Right atrium auricular region (tissue), 2 donors: ENCODE results near the gene STC2. TPM values are rescaled to one million over a fixed set of nuclear protein-coding genes. Genes with fewer than 3 reads are reported as not detected.
A peak's percentile ranks its signal among the peaks of the same experiment; 100 is the strongest.
"Not testable (repeated sequence)": the region's sequence is repeated elsewhere in the genome, so short reads cannot be mapped to it uniquely, and the experiment has no call there.

Experiments used
- DNase-seq: peaks from one replicate; pipeline ENCODE4 v3.0.0-alpha.2; 2019; ENCODE audit warnings: low spot score
- H3K27ac ChIP-seq, 2 donors: fragments of 200-600 bp; sonication (generic); 1 replicate in 1 of 2; 2 replicates in 1 of 2; pipeline ENCODE4 v1.5.1; 2016 to 2019
- H3K27me3 ChIP-seq, 2 donors: fragments of 200-600 bp; sonication (generic); one replicate each; pipeline versions ENCODE4 v1.5.1 to v1.6.0; 2017 to 2019
- H3K36me3 ChIP-seq: fragments of 200-600 bp; sonication (generic); one replicate; pipeline ENCODE4 v1.5.1; 2016
- H3K4me1 ChIP-seq, 2 donors: fragments of 200-600 bp; sonication (generic); one replicate each; pipeline versions ENCODE4 v1.5.1 to v1.6.0; 2017 to 2019
- H3K4me3 ChIP-seq, 2 donors: fragments of 200-600 bp; sonication (generic); 1 replicate in 1 of 2; 2 replicates in 1 of 2; pipeline ENCODE4 v1.5.1; 2017 to 2019; ENCODE audit warnings: mild to moderate bottlenecking in 1 of 2, moderate library complexity in 1 of 2
- H3K9me3 ChIP-seq, 2 donors: fragments of 200-600 bp; sonication (generic); one replicate each; pipeline ENCODE4 v1.5.1; 2019
- total RNA-seq, 2 donors: library from RNA; depleted of rRNA; stranded (reverse); fragments of >200 nt; gene quantifications; one replicate each; pipeline ENCODE4 v1.1.0, GENCODE V29; 2016
- TF ChIP-seq, protein P1 (sequence below), 2 donors: fragments of 200-600 bp; sonication (generic); IDR thresholded peaks; one replicate each; pipeline ENCODE4 v1.5.1; 2019; ENCODE audit warnings: antibody characterized with exemption in 2 of 2

The STC2 gene, protein sequence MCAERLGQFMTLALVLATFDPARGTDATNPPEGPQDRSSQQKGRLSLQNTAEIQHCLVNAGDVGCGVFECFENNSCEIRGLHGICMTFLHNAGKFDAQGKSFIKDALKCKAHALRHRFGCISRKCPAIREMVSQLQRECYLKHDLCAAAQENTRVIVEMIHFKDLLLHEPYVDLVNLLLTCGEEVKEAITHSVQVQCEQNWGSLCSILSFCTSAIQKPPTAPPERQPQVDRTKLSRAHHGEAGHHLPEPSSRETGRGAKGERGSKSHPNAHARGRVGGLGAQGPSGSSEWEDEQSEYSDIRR
- total RNA-seq: 10 to 100 TPM; 16.0 to 16.1 TPM

DNA sequence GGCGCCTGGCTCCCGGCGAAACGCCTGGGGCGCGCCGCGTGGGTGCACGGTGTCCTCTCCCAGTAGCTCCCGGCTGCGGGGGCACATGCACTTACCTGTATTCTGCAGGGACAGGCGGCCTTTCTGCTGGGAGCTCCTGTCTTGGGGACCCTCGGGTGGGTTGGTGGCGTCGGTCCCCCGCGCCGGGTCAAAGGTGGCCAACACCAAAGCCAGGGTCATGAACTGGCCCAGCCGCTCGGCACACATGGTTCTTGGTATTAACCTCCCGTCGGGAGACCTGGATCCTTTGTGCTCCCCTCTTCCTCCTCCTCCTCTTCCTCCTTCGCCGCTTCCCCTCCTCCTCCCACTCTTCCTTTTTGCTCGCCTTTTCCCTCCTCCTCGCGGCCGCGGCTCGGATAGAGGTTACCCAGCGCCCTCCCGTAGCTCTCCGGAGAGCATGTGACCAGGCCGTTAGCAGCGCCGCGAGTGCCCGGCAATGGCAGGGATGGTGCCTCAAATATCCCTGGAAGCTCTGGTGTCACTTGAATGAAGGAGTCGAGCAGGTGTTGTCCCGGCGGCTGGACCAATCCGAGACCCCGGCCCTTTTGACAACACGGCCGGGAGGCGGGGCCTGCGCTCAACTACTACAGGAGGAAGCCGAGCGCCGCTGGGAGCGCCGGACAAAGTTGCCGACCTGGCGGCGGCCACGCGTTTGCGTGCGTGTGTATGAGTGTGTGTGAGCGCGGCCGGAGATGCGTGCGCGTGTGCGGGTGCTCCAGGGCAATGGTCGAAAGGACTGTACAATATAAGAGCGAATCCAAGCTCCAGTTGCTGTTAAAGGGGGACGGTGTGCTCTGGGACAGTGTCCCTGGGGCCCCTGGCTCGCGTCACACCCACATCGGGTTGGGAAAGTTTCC, at the start of gene STC2:
Gene STC2, minus strand, starts transcription at position 467 of the 896 bp plus-strand sequence. Its CDS starts 221 bp downstream, at position 246.
- no peaks in the 10 kb centered on the region for H3K36me3 ChIP-seq
- TF ChIP-seq, protein P1, sequence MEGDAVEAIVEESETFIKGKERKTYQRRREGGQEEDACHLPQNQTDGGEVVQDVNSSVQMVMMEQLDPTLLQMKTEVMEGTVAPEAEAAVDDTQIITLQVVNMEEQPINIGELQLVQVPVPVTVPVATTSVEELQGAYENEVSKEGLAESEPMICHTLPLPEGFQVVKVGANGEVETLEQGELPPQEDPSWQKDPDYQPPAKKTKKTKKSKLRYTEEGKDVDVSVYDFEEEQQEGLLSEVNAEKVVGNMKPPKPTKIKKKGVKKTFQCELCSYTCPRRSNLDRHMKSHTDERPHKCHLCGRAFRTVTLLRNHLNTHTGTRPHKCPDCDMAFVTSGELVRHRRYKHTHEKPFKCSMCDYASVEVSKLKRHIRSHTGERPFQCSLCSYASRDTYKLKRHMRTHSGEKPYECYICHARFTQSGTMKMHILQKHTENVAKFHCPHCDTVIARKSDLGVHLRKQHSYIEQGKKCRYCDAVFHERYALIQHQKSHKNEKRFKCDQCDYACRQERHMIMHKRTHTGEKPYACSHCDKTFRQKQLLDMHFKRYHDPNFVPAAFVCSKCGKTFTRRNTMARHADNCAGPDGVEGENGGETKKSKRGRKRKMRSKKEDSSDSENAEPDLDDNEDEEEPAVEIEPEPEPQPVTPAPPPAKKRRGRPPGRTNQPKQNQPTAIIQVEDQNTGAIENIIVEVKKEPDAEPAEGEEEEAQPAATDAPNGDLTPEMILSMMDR (IDR thresholded peaks at IDR 0.05): no peak
- peak within 1 kb of the TSS; percentile 80 to 81 for H3K27ac ChIP-seq
- peaks cover 0 to 75% of the 10 kb centered on the region in 2 donors for H3K4me1 ChIP-seq
- no peaks in the 10 kb centered on the region for H3K9me3 ChIP-seq
- H3K4me3 ChIP-seq: peak within 1 kb of the TSS; percentile 50 to 54
- peak; percentile 83 for DNase-seq
- peaks cover 0 to 5% of the 10 kb centered on the region in 2 donors for H3K27me3 ChIP-seq

DNA sequence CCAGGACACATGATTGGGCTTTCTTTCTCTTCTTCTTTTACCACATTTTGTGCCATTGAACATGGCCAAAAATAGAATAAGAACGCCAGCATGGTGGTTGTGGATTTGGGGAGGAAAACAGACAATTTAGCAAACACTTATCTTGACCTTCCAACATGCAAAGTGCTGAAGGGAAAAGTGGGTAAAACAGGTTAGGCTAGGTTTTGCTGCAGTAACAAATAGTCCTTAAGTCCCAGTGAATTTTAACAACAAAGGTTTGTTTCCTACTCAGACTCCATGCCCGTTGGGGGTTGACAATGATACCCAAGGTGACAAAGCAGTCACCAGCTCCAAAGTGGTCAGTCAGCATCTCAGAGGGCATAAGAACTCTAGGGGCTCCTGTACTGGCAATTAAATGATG, 43.2 kb upstream of the STC2 start:
- Histone ChIP-seq H3K27me3 (no peaks in the 10 kb centered on the region), H3K27ac (no peak overlapping the region), H3K4me1 (no peaks in the 10 kb centered on the region), H3K4me3 (no peak overlapping the region), H3K9me3 (peaks cover 0 to 21% of the 10 kb centered on the region in 2 donors), H3K36me3 (no peaks in the 10 kb centered on the region)
- no peak for DNase-seq
- TF ChIP-seq, protein P1 (IDR thresholded peaks at IDR 0.05): no peak

DNA sequence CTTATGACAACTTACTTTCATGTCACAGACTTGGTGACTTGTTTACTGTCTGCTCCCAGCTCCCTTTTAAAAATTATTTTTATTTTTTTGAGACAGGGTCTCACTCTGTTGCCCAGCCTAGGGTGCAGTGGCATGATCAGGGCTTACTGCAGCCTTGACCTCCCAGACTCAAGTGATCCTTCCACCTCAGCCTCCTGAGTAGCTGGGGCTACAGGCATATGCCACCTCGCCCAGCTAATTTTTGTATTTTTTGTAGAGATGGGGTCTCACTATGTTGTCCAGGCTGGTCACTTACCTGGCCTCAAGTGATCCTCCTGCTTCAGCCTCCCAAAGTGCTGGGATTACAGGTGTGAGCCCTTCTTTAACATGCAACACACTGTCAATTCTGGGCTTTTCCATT, 35.2 kb upstream of the STC2 start:
- not testable (repeated sequence) for H3K4me3 ChIP-seq, H3K36me3 ChIP-seq, H3K27me3 ChIP-seq, H3K4me1 ChIP-seq, DNase-seq, H3K27ac ChIP-seq
- peaks cover 5 to 19% of the 10 kb centered on the region in 2 donors for H3K9me3 ChIP-seq

DNA sequence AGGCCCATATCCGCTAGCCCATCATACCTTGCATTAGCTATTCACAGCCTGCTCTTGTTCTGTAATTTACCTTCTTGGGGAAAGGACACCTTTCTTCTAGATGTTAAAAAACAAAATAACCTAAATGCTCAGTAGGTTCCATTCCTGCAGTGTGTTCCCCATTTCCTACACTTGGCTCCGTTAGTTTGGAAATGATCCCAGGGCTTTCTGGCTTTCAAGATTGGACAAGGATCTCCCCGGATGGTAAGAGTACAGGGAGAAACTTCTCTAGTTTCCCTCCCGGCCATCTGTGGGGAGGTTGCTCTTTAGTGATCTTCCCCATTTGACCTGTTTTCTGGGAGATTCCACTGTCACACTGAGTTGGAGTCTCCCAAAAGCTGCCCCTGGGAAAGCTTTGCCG, 27.3 kb upstream of the STC2 start:
- H3K27ac ChIP-seq: no peak overlapping the region
- no peak for DNase-seq
- H3K4me3 ChIP-seq: no peak overlapping the region
- no peaks in the 10 kb centered on the region for H3K4me1 ChIP-seq
- no peaks in the 10 kb centered on the region for H3K36me3 ChIP-seq
- TF ChIP-seq, protein P1 (IDR thresholded peaks at IDR 0.05): no peak
- H3K9me3 ChIP-seq: no peaks in the 10 kb centered on the region
- H3K27me3 ChIP-seq: no peaks in the 10 kb centered on the region

DNA sequence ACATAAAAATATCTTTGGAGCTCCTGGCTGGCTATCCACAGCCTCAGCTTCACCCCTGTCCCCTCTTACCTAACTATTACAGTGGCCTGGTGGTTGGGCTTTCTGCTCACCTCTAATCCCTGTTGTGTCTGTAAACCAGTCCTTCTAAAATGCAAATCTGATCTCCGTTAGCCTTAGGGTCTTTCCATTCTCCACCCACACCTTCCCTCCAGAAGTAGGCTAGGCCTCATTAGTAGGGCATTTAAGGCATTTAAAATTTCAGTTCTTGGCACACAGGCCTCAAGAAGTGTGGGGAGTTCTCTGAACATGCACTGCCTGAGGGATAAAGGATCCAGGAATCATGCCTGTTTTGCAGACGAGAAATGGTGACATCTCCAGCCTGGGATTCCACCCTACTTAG, 26.4 kb upstream of the STC2 start:
- Histone ChIP-seq H3K9me3 (peaks cover 0 to 4% of the 10 kb centered on the region in 2 donors), H3K27me3 (no peaks in the 10 kb centered on the region), H3K27ac (no peak overlapping the region), H3K4me3 (no peak overlapping the region), H3K36me3 (no peaks in the 10 kb centered on the region), H3K4me1 (no peaks in the 10 kb centered on the region)
- DNase-seq: no peak
- TF ChIP-seq, protein P1 (IDR thresholded peaks at IDR 0.05): no peak
